Measurements from ENCODE around the gene PTPN13.

Gene PTPN13

GRCh38 chr4:86569103-86569870 lies 24.8 kb upstream of the PTPN13 start:
- TF ChIP-seq GATA3 (IDR thresholded peaks at IDR 0.05; ENCODE audit: low read depth, low read length) (no peak), GATA2 (IDR thresholded peaks at IDR 0.05; ENCODE audit: low read depth, low read length) (no peak)

- no peak for TF ChIP-seq GATA3 (IDR thresholded peaks at IDR 0.05; ENCODE audit: low read depth, low read length)
- TF ChIP-seq GATA2 (IDR thresholded peaks at IDR 0.05; ENCODE audit: low read depth, low read length), result no peak
These were observed 14.2 kb upstream of the PTPN13 start for GRCh38 chr4:86579941-86580340.

- peak; percentile 52 for TF ChIP-seq GATA3 (IDR thresholded peaks at IDR 0.05; ENCODE audit: low read depth, low read length)
- TF ChIP-seq GATA2 (IDR thresholded peaks at IDR 0.05; ENCODE audit: low read depth, low read length), result no peak
These were observed 11.7 kb upstream of the PTPN13 start for GRCh38 chr4:86582410-86582809.

- no peak for TF ChIP-seq GATA3 (IDR thresholded peaks at IDR 0.05; ENCODE audit: low read depth, low read length)
- TF ChIP-seq GATA2 (IDR thresholded peaks at IDR 0.05; ENCODE audit: low read depth, low read length), result no peak
These were observed 7.9 kb upstream of the PTPN13 start for GRCh38 chr4:86586160-86586572.

GRCh38 chr4:86586626-86587380 lies 7.3 kb upstream of the PTPN13 start:
- no peak for TF ChIP-seq GATA3 (IDR thresholded peaks at IDR 0.05; ENCODE audit: low read depth, low read length)
- TF ChIP-seq GATA2 (IDR thresholded peaks at IDR 0.05; ENCODE audit: low read depth, low read length), result no peak

GRCh38 chr4:86587381-86588140 lies 6.6 kb upstream of the PTPN13 start:
- TF ChIP-seq GATA2 (IDR thresholded peaks at IDR 0.05; ENCODE audit: low read depth, low read length) (no peak), GATA3 (IDR thresholded peaks at IDR 0.05; ENCODE audit: low read depth, low read length) (no peak)

GRCh38 chr4:86592553-86593249 lies 1.4 kb upstream of the PTPN13 start:
- TF ChIP-seq GATA3 (IDR thresholded peaks at IDR 0.05; ENCODE audit: low read depth, low read length), result no peak
- no peak for TF ChIP-seq GATA2 (IDR thresholded peaks at IDR 0.05; ENCODE audit: low read depth, low read length)

GRCh38 chr4:86594559-86595425 lies 677 bp downstream of the PTPN13 start:
- TF ChIP-seq GATA2 (IDR thresholded peaks at IDR 0.05; ENCODE audit: low read depth, low read length) (no peak), GATA3 (IDR thresholded peaks at IDR 0.05; ENCODE audit: low read depth, low read length) (no peak)

- no peak for TF ChIP-seq GATA2 (IDR thresholded peaks at IDR 0.05; ENCODE audit: low read depth, low read length)
- no peak for TF ChIP-seq GATA3 (IDR thresholded peaks at IDR 0.05; ENCODE audit: low read depth, low read length)
These were observed 1.3 kb downstream of the PTPN13 start for GRCh38 chr4:86595426-86595805.

- TF ChIP-seq GATA3 (IDR thresholded peaks at IDR 0.05; ENCODE audit: low read depth, low read length) (no peak), GATA2 (IDR thresholded peaks at IDR 0.05; ENCODE audit: low read depth, low read length) (no peak)
These were observed 2.7 kb downstream of the PTPN13 start for GRCh38 chr4:86596807-86597206.

GRCh38 chr4:86600007-86600653 lies 6.0 kb downstream of the PTPN13 start:
- TF ChIP-seq GATA2 (IDR thresholded peaks at IDR 0.05; ENCODE audit: low read depth, low read length) (no peak), GATA3 (IDR thresholded peaks at IDR 0.05; ENCODE audit: low read depth, low read length) (no peak)

GRCh38 chr4:86603311-86603885 lies 9.3 kb downstream of the PTPN13 start:
- TF ChIP-seq GATA3 (IDR thresholded peaks at IDR 0.05; ENCODE audit: low read depth, low read length), result no peak
- TF ChIP-seq GATA2 (IDR thresholded peaks at IDR 0.05; ENCODE audit: low read depth, low read length), result no peak

Data from SH-SY5Y (cell line).